Activated CD4-positive, CD25-positive, alpha-beta regulatory T cell treated with anti-CD3 and anti-CD28 coated beads, Interleukin-2, amount 50 U/mL, for 72 hours (primary cell): ENCODE data around the gene SH3PXD2A.
A peak's percentile ranks its signal among the peaks of the same experiment; 100 is the strongest.
"Not testable (repeated sequence)": the region's sequence is repeated elsewhere in the genome, so short reads cannot be mapped to it uniquely, and the experiment has no call there.

Experiments
- DNase-seq: peaks from one replicate; pipeline ENCODE4 v3.0.0; 2021

The SH3PXD2A gene

DNA sequence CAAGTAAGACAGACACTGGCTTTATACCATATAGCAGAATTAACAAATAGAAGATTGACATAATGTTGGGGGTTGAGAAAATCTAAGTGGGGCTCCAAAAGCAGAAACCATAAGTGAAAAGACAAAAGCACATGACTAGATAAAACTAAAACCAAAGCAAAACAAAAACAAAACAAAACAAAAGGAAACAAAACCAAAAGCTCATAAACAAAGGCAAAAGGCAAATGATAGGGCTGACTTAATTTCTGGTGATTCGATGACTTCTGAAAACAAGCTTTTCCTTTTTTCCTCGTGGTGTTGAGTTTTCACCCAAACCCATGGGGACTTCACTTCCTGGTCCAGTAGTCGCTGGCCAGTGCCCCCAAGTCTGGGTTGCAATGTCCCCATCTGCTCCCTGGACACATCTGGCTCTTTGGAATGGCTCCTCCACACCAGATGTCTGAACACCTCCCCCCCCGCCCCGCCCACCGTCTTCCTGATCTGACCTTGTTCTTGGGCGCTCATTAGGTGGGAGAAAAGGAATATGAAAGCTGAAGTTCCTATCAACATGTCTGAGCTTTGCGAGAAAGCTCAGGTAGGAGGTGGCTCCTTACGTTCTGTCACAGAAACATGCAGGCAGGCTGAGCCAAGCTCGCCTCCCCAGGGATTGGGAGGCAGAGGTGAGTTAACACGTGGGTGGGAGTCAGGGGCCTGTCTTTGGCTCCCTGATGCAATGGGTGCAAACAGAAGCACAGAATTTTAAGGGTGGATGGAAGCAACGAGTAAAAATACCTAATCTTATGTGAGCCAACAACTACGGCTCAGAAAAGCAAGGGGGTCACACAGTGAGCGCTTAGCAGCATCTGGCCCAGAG, 240.8 kb downstream of the SH3PXD2A start:
- no peak for DNase-seq

- DNase-seq, result no peak
Measured at GRCh38 chr10:103613616-103614015, 241.8 kb downstream of the SH3PXD2A start.

- no peak for DNase-seq
Measured at GRCh38 chr10:103612462-103613365, 242.7 kb downstream of the SH3PXD2A start.

DNA sequence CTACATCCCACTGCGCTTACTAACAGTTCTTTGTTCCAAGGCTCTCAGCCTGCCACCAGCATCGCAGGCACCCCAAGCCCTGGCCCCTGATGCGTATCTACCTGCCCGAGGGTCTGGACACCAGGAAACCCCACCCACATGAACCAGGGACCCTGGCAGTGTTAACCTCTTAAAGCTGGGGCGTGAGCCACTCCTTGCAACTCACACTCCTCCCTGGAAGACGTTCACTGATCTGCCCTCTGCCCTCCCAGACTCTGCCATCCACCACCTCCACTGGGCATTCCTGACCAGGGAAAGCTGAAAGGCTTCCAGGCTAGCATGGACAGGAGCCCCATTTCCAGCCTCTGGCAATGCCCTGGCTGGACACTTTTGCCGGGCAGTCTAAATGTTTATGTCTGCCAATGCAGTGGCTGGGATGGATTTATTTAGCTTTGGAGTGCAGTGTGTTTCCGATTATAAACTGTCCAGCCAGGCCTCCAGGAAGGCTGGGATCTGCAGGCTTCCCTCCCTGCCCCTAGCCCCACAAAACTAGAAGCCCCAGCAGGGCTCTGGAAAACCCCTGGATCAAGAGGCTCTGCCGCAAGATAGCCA, 244.4 kb downstream of the SH3PXD2A start:
- DNase-seq, result no peak

GRCh38 chr10:103610083-103610472, 245.3 kb downstream of the SH3PXD2A start:
- no peak for DNase-seq

DNA sequence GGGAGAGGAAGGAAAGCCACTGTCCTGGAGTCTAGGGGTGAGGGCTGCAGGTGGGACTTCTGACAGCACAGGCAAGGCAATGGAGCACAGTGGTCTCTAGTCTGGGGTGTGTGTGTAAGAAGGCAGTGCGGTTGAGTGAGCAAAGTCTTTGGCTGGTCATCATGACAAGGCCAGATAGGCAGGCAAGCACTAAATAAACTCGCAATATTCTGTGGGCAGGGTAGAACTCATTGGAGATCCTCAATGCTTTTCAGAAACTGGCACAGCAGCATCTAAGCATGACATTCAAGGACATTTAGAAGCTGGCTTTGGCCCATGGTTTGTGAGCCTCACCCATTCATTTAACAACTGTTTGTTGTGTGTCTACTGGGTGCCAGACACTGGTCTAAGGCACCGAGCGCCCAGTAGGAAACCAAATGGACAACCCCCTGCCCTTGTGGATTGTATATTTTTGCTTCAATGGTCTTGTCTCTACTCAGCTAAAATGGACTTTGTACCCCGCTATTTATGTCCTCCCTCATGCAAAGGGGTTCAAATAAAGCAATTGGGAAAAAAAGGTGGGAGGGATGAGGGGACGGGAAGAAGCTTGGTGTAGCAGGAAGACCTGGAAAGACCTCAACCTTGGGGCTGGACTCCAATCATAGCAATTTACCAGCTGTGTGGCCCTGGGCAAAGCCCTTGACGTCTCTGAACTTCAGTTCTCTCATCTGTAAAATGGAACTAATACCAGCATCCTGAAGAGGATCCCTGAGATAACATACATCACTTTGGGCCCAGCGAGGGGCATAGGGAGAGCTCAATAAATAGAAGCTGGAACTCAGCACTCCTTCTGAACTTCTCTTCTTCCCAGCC, 245.9 kb downstream of the SH3PXD2A start:
- DNase-seq, result no peak

GRCh38 chr10:103608056-103608455, 247.3 kb downstream of the SH3PXD2A start:
- not testable (repeated sequence) for DNase-seq

- not testable (repeated sequence) for DNase-seq
Measured at GRCh38 chr10:103607051-103607450, 248.3 kb downstream of the SH3PXD2A start.

DNA sequence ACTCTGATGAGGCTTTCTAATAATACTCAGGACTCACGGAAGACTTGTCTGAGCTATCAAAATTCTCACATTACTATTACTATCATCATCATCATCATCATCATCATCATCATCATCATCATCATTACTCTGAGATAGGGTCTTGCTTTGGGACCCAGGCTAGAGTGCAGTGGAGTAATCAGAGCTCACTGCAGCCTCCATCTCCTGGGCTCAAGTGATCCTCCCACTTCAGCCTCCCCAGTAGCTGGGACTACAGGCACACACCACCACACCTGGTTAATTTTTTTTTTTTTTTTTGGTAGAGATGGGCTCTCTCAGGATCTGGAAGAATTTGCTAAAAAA, 249.3 kb downstream of the SH3PXD2A start:
- DNase-seq, result not testable (repeated sequence)

- peak; percentile 52 for DNase-seq
Measured at GRCh38 chr10:103605359-103606096, 249.8 kb downstream of the SH3PXD2A start.

DNA sequence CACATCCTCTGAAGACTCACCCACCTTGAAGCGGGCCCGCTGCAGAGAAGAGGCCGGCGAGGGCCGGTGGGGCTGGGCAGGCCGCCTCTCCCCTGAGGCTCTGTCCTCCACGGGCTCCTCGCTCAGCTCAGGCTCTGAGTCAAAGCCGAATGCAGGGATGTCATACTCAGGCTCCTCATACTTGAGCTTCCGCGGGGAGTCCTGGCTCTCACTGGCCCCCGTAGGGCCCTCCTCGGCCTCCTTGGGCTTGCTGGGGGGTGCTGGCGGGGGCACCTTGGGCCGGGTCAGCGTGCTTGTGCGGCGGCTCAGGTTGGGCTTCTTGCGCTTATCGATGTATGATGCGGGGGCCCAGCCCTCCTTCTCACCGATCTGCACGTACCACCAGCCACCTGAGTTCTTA, 252.0 kb downstream of the SH3PXD2A start:
- DNase-seq, result no peak

- DNase-seq, result no peak
Measured at GRCh38 chr10:103602852-103603155, 252.6 kb downstream of the SH3PXD2A start.

GRCh38 chr10:103602028-103602851, 253.1 kb downstream of the SH3PXD2A start:
- DNase-seq, result no peak

DNA sequence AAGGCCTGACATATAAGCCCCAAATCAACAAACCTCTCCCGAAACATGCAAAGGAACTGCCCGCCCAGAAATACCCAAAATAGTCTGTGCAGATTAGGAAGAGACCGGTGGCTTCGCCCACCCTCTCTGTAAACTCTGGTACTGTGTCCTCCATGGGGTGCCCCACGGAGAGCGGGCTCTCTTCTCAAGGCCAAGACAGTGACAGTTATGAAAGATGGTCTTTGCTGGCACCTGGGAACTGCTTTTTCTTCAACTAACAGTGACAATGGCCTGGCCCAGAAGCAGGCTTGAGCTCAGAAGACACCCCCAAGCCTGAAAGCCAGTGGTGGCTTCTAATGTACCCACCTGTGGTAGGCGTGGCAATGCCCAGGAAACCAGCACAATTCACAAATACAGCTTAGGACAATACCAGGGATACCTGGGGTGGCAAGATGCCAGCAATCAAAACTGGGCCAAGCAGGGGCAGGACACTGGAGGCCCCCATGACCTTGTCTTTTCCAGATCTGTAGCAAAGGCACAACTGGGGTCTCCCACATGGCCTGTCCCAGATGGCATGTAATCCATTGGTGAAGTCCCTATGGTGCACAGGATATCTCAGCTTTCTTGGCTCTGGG, 254.3 kb downstream of the SH3PXD2A start:
- no peak for DNase-seq

DNA sequence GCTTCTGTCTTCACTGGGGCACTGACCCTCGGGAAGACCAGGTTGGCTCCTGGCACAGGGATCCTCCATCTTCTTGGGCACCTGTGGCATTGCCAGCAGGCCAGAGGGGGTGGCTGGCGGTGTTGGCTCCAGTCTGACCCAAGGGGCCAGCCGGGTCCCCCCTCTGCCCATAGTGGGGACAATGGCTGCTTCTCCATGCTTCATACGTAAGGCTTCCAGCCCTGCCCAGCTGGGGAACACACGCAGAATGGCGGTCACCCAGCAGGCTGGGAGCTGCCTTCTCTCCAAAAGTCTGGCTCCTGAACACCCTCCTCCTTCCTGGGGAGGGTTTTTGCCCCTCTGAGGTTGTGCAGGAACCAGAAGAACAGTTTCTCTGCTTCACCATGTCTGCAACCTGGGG, 255.1 kb downstream of the SH3PXD2A start:
- no peak for DNase-seq

DNA sequence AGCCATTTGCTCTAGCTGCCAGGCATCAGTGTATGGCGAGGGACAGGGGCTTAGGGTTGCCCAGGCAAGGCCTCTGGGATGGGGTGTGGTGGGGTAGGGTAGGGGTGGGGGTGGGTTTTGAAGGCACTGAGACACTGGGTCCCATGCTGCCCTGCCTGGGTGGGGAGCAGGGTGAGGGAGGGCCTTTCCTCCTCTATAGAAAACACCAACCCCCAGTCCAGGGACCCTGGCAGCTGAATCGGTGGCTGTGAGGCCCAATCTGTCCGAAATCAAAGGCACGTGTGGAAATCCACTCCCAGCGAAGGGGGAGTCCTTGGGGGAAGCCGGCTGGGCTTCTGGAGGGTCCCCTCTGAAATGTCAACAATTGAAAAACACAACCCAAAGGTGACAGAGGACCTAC, 255.5 kb downstream of the SH3PXD2A start:
- DNase-seq, result no peak

DNA sequence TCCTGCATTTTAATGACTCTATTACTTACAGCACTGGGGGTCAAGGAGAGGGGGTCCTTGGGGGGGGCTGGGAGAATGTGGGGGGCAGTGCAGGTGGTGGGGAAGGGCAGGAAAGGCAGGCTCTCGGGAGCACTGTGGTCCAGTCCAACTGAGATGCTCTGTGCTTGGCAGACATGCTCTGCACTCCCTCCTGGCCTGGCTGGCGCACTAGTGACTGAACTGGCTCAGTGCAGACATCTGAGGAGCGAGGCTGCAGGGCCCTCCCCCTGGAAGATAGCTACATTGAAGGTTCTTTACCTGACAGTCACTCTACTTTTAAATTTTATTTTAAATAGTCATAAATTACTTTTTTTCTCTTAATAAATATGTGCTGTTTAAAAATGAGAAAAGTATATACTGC, 256.2 kb downstream of the SH3PXD2A start:
- DNase-seq, result no peak

DNA sequence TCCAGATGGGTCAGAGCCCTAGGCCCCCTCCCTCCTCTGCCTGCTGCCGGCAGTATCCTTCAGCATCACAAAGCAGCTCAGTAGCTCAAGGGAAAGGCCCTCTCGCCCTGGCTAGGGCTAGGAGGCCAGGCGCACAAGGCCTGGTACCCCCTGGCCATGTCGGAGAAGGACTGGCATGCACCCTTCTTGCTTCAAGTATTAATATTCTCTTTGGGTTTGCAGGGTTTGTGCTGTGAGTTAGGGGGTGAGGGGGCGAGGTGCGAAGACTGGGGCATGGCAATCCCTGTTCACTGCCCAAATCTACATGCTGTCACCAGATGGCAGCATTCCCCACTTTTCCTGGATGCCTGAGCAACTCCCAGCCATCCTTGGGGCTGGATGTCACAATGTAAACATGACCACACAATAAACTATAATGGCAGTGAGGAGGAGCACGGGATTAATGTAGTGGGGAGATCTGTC, 256.7 kb downstream of the SH3PXD2A start:
- DNase-seq, result no peak

GRCh38 chr10:103597003-103597402, 258.4 kb downstream of the SH3PXD2A start:
- no peak for DNase-seq

- no peak for DNase-seq
Measured at GRCh38 chr10:103595933-103596726, 259.2 kb downstream of the SH3PXD2A start.
